HepG2 (cell line): Measurements from ENCODE around the gene MRPL50. TPM values are rescaled to one million over a fixed set of nuclear protein-coding genes. Genes with fewer than 3 reads are reported as not detected.

ENCODE experiments used
- ATAC-seq: fragments of 200-7000 bp; cut with Tn5 transposase; 3 replicates; pipeline ENCODE4 v1.9.1; 2020; ENCODE audit warnings: mild to moderate bottlenecking, moderate library complexity
- BruUV-seq: library from RNA; stranded (reverse); fragments of 400-500 nt; replicated peaks from 2 replicates; lab custom pipeline; 2021; lab: Mats Ljungman, UMichigan
- CTCF ChIA-PET: fragments of 300-600 bp; formaldehyde crosslinking; extraction: SDS; loops from one replicate; lab custom pipeline; 2021; ENCODE audit warnings: low total read pairs, inconsistent platforms, low intra/inter-chr PET ratio; lab: Yijun Ruan, JAX
- POLR2A ChIA-PET: fragments of 350-600 bp; sonication (Branson Sonifier 250); formaldehyde crosslinking; loops from one replicate; lab custom pipeline; 2020; ENCODE audit warnings: antibody characterized with exemption, inconsistent platforms; lab: Yijun Ruan, JAX
- DNase-seq: peaks from one replicate; pipeline ENCODE4 v3.0.0-alpha.2; 2015; ENCODE audit warnings: low spot score
- FAIRE-seq: peaks from 3 replicates; lab custom pipeline; 2011; peaks lifted over from hg19 to GRCh38; lab: Jason Lieb, UNC
- H2AFZ ChIP-seq: one replicate; pipeline ENCODE4 v1.6.1; 2011; ENCODE audit warnings: low read length, inconsistent platforms
- H3K27ac ChIP-seq: fragments of 300-600 bp; 3 replicates; pipeline ENCODE4 v1.8.0; 2011; ENCODE audit warnings: mixed run types, mild to moderate bottlenecking, mixed read lengths, low read length, inconsistent platforms; ENCODE audit not compliant: insufficient read depth; ENCODE audit errors: extremely low read length
- H3K27me3 ChIP-seq, 2 experiments: fragments of 200-600 bp in 1 of 2; 2 replicates in 1 of 2; 3 replicates in 1 of 2; pipeline versions ENCODE4 v1.6.0 to v1.8.0; 2011; ENCODE audit warnings: low read length in 2 of 2, mild to moderate bottlenecking in 2 of 2, moderate library complexity in 2 of 2, inconsistent platforms in 1 of 2; ENCODE audit not compliant: insufficient read depth in 2 of 2, control insufficient read depth in 1 of 2
- H3K36me3 ChIP-seq, 2 experiments: fragments of 200-600 bp in 1 of 2; replicated peaks in 1 of 2; 2 replicates in 1 of 2; 3 replicates in 1 of 2; pipeline versions ENCODE4 v1.5.1 to v1.8.0; 2011; ENCODE audit warnings: low read length in 2 of 2, inconsistent platforms in 1 of 2; ENCODE audit not compliant: insufficient read depth in 2 of 2, control insufficient read depth in 1 of 2
- H3K4me1 ChIP-seq: 2 replicates; pipeline ENCODE4 v1.5.1; 2012; ENCODE audit warnings: low read length, inconsistent platforms; ENCODE audit not compliant: insufficient read depth
- H3K4me2 ChIP-seq: 2 replicates; pipeline ENCODE4 v1.6.0; 2011; ENCODE audit warnings: low read depth, low read length, inconsistent platforms
- H3K4me3 ChIP-seq, 3 experiments: fragments of 200-600 bp in 1 of 3; sonication (generic), shearing (Covaris generic) in 1 of 3; replicated peaks in 1 of 3; 2 replicates each; pipeline ENCODE4 v1.5.1; 2011 to 2016; ENCODE audit warnings: low read length in 3 of 3, inconsistent platforms in 2 of 3, low read depth in 2 of 3, mild to moderate bottlenecking in 2 of 3, control low read depth in 1 of 3, mixed read lengths in 1 of 3; ENCODE audit not compliant: insufficient read depth in 1 of 3
- H3K79me2 ChIP-seq: one replicate; pipeline ENCODE4 v1.6.1; 2011; ENCODE audit warnings: low read length, inconsistent platforms; ENCODE audit not compliant: insufficient read depth
- H3K9ac ChIP-seq: 2 replicates; pipeline ENCODE4 v1.6.0; 2011; ENCODE audit warnings: mild to moderate bottlenecking, low read depth, low read length, inconsistent platforms; ENCODE audit not compliant: insufficient read depth
- H3K9me3 ChIP-seq: 2 replicates; pipeline ENCODE4 v1.5.1; 2012; ENCODE audit warnings: mild to moderate bottlenecking, low read length
- H4K20me1 ChIP-seq: 2 replicates; pipeline ENCODE4 v1.6.0; 2011; ENCODE audit warnings: inconsistent platforms, mild to moderate bottlenecking, low read length, moderate library complexity; ENCODE audit not compliant: insufficient read depth
- ATF1 ChIP-seq: IDR thresholded peaks from 2 replicates; pipeline ENCODE4 v1.6.1; 2016; ENCODE audit warnings: mild to moderate bottlenecking, control low read depth
- BORCS8-MEF2B ChIP-seq: sonication (generic); formaldehyde crosslinking; IDR thresholded peaks from 2 replicates; pipeline ENCODE4 v1.8.0; 2022; ENCODE audit warnings: mild to moderate bottlenecking, missing genetic modification reagents
- CREB1 ChIP-seq, 2 experiments: fragments of 450-650 bp in 1 of 2; IDR thresholded peaks; 2 replicates each; pipeline ENCODE4 v1.6.1; 2016 to 2017; ENCODE audit warnings: control low read depth in 1 of 2, mild to moderate bottlenecking in 1 of 2, missing compliant biosample characterization in 1 of 2, missing genetic modification characterization in 1 of 2
- ERF ChIP-seq: IDR thresholded peaks from 2 replicates; pipeline ENCODE4 v1.6.1; 2018; ENCODE audit warnings: missing biosample characterization, missing genetic modification reagents
- KLF16 ChIP-seq, 2 experiments: sonication (generic) in 1 of 2; formaldehyde crosslinking in 1 of 2; IDR thresholded peaks; 2 replicates each; pipeline versions ENCODE4 v1.6.1 to v1.8.0; 2016 to 2023; ENCODE audit warnings: missing genetic modification reagents in 2 of 2, missing compliant biosample characterization in 1 of 2
- RORA ChIP-seq: sonication (generic); formaldehyde crosslinking; IDR thresholded peaks from 2 replicates; pipeline ENCODE4 v1.5.0; 2020; ENCODE audit warnings: mild to moderate bottlenecking, missing genetic modification reagents, moderate library complexity
- SETDB1 ChIP-seq: sonication (generic); formaldehyde crosslinking; IDR thresholded peaks from 2 replicates; pipeline ENCODE4 v1.5.1; 2020; ENCODE audit warnings: missing genetic modification reagents, mild to moderate bottlenecking, borderline replicate concordance
- SRSF9 ChIP-seq: fragments of 200-400 bp; formaldehyde crosslinking; IDR thresholded peaks from 2 replicates; pipeline ENCODE4 v1.6.1; 2018; ENCODE audit warnings: borderline replicate concordance, mild to moderate bottlenecking, low read depth, low read length; ENCODE audit not compliant: insufficient read depth, poor library complexity, severe bottlenecking
- U2AF1 ChIP-seq: fragments of 200-400 bp; formaldehyde crosslinking; optimal IDR thresholded peaks from 2 replicates; pipeline ENCODE3; 2017; ENCODE audit warnings: mild to moderate bottlenecking, low read depth, low read length
- ZBTB21 ChIP-seq: sonication (generic); formaldehyde crosslinking; IDR thresholded peaks from 2 replicates; pipeline ENCODE4 v1.4.0; 2020; ENCODE audit warnings: missing genetic modification reagents
- ZBTB38 ChIP-seq: sonication (generic); formaldehyde crosslinking; IDR thresholded peaks from 2 replicates; pipeline ENCODE4 v1.5.1; 2020; ENCODE audit warnings: mild to moderate bottlenecking, missing genetic modification reagents
- ZKSCAN1 ChIP-seq: fragments of 150-350 bp; IDR thresholded peaks from 2 replicates; pipeline ENCODE4 v1.6.1; 2014; ENCODE audit warnings: low read length
- ZNF20 ChIP-seq: sonication (generic); formaldehyde crosslinking; IDR thresholded peaks from 2 replicates; pipeline ENCODE4 v1.4.0; 2020; ENCODE audit warnings: mild to moderate bottlenecking, moderate library complexity, missing genetic modification reagents
- ZNF512 ChIP-seq: sonication (generic); formaldehyde crosslinking; IDR thresholded peaks from 2 replicates; pipeline ENCODE4 v1.4.0; 2020; ENCODE audit warnings: mild to moderate bottlenecking, missing genetic modification reagents
- ZNF777 ChIP-seq: sonication (generic); formaldehyde crosslinking; IDR thresholded peaks from 2 replicates; pipeline ENCODE4 v1.4.0; 2020; ENCODE audit warnings: missing genetic modification reagents
- WGBS: methylation state at CpG from one replicate; pipeline ENCODE4 v1.1.6; 2017; ENCODE audit warnings: low lambda C conversion rate; 5-methylcytosine and 5-hydroxymethylcytosine counted together
- in situ Hi-C: cut with HindIII; loops from 2 replicates; pipeline ENCODE4 v1.10.0; 2017; ENCODE audit warnings: low pct_unique_long_range_greater_than_20kb; ENCODE audit not compliant: extremely low pct_ligation_motif_present
- intact Hi-C: fragments of 100-400 bp; cut with micrococcal nuclease; formaldehyde crosslinking; loops from one replicate; pipeline ENCODE4 v1.10.0; 2022; ENCODE audit not compliant: unreplicated experiment
- polyA plus RNA-seq, 8 experiments: library from polyadenylated mRNA; depleted of rRNA in 3 of 8; stranded (reverse) in 7 of 8; unstranded in 1 of 8; fragments of >200 nt; fragmentation: Illumina TruSeq in 4 of 8; extraction: Trizol in 4 of 8; gene quantifications; 2 replicates each; pipeline versions ENCODE4 v1.2.1 to v1.2.3, GENCODE V29; 2011 to 2016; ENCODE audit warnings: low read depth in 4 of 8, missing spikeins in 1 of 8, mixed read lengths in 1 of 8; ENCODE audit not compliant: insufficient read depth in 1 of 8
- total RNA-seq, 5 experiments: library from RNA; depleted of rRNA; stranded (reverse); fragments of >200 nt; fragmentation: Illumina TruSeq; extraction: Trizol; gene quantifications; 2 replicates each; pipeline ENCODE4 v1.2.3, GENCODE V29; 2016; ENCODE audit warnings: low read depth in 1 of 5
- TF ChIP-seq, protein P1 (sequence below): sonication (generic); formaldehyde crosslinking; IDR thresholded peaks from 2 replicates; pipeline ENCODE4 v1.5.0; 2020; ENCODE audit warnings: mild to moderate bottlenecking, missing genetic modification reagents, moderate library complexity
- TF ChIP-seq, protein P2 (sequence below): sonication (generic); formaldehyde crosslinking; IDR thresholded peaks from 2 replicates; pipeline ENCODE4 v1.5.0; 2020; ENCODE audit warnings: mild to moderate bottlenecking, missing genetic modification reagents
- TF ChIP-seq, protein P3 (sequence below): sonication (generic); formaldehyde crosslinking; IDR thresholded peaks from 2 replicates; pipeline ENCODE4 v1.8.1; 2023; ENCODE audit warnings: missing genetic modification reagents, mild to moderate bottlenecking, borderline replicate concordance

MRPL50 gene
- total and polyA plus RNA-seq, 2 of the 13 experiments (the other 11 are each of a cell fraction or from before 2014, with no cell fraction given) = 37.1 to 70.0 TPM

- DNase-seq (peak; percentile 98), FAIRE-seq (peak; percentile 93), ATAC-seq (peak; percentile 98)
- intact Hi-C loops (loop anchor here (1.0 to 2.0 kb wide), 4 partner anchors 12 to 38 kb away; partner anchors contain the start of genes MRPL50 and ZNF189), in situ Hi-C loops (no loop called here)
- H3K9ac ChIP-seq = peak overlapping the region; percentile 10; the same call in 1 of the 2 replicates
- no peaks in the 10 kb centered on the region for H3K27me3 ChIP-seq
- ChIA-PET POLR2A (interaction anchor here (0.7 to 4.3 kb wide), 5 partner anchors 11 to 24 kb away, joined by 3 to 23 read pairs (median 4); partner anchors contain the start of genes MRPL50 and ZNF189), CTCF (no interaction called here)
- H3K9me3 ChIP-seq = no peaks in the 10 kb centered on the region
- H4K20me1 ChIP-seq = no peaks in the 10 kb centered on the region
- BruUV-seq = no TSS peak
- H2AFZ ChIP-seq = no peak overlapping the region
- H3K27ac ChIP-seq = peak overlapping the region; percentile 53
- WGBS = 3% methylated on average over 5 of the region's 5 CpGs
- no peak overlapping the region; a peak in 1 of 6 replicates for H3K4me3 ChIP-seq
- peak overlapping the region; percentile 63 for H3K4me2 ChIP-seq
- H3K36me3 ChIP-seq = no peaks in the 10 kb centered on the region
- H3K79me2 ChIP-seq = no peaks in the 10 kb centered on the region
- peaks cover 97% of the 10 kb centered on the region for H3K4me1 ChIP-seq
- TF ChIP-seq ZKSCAN1 (peak; percentile 79), ZBTB21 (no peak), CREB1 (IDR thresholded peaks at IDR 0.05) (no peak), CREB1 (CRISPR knock-in tag; IDR thresholded peaks at IDR 0.05) (peak; percentile 69), ZNF20 (CRISPR knock-in tag) (no peak), BORCS8-MEF2B (CRISPR knock-in tag) (peak; percentile 74), SRSF9 (no peak), KLF16 (CRISPR knock-in tag; IDR thresholded peaks at IDR 0.05) (peak in 1 of 2 experiments; percentile 54; a peak in 1 of 4 replicates), ATF1 (CRISPR knock-in tag) (no peak), ZBTB38 (CRISPR knock-in tag) (no peak), U2AF1 (no peak), SETDB1 (no peak), ZNF777 (no peak), ZNF512 (no peak), ERF (CRISPR knock-in tag) (peak; percentile 83), RORA (CRISPR knock-in tag) (no peak)
- TF ChIP-seq, protein P1, sequence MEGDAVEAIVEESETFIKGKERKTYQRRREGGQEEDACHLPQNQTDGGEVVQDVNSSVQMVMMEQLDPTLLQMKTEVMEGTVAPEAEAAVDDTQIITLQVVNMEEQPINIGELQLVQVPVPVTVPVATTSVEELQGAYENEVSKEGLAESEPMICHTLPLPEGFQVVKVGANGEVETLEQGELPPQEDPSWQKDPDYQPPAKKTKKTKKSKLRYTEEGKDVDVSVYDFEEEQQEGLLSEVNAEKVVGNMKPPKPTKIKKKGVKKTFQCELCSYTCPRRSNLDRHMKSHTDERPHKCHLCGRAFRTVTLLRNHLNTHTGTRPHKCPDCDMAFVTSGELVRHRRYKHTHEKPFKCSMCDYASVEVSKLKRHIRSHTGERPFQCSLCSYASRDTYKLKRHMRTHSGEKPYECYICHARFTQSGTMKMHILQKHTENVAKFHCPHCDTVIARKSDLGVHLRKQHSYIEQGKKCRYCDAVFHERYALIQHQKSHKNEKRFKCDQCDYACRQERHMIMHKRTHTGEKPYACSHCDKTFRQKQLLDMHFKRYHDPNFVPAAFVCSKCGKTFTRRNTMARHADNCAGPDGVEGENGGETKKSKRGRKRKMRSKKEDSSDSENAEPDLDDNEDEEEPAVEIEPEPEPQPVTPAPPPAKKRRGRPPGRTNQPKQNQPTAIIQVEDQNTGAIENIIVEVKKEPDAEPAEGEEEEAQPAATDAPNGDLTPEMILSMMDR (CRISPR knock-in tag) = peak; percentile 18; the same call in 1 of the 2 replicates
- TF ChIP-seq, protein P2, sequence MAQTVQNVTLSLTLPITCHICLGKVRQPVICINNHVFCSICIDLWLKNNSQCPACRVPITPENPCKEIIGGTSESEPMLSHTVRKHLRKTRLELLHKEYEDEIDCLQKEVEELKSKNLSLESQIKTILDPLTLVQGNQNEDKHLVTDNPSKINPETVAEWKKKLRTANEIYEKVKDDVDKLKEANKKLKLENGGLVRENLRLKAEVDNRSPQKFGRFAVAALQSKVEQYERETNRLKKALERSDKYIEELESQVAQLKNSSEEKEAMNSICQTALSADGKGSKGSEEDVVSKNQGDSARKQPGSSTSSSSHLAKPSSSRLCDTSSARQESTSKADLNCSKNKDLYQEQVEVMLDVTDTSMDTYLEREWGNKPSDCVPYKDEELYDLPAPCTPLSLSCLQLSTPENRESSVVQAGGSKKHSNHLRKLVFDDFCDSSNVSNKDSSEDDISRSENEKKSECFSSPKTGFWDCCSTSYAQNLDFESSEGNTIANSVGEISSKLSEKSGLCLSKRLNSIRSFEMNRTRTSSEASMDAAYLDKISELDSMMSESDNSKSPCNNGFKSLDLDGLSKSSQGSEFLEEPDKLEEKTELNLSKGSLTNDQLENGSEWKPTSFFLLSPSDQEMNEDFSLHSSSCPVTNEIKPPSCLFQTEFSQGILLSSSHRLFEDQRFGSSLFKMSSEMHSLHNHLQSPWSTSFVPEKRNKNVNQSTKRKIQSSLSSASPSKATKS (CRISPR knock-in tag) = no peak
- TF ChIP-seq, protein P3, sequence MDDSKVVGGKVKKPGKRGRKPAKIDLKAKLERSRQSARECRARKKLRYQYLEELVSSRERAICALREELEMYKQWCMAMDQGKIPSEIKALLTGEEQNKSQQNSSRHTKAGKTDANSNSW (CRISPR knock-in tag) = no peak
Observed at GRCh38 chr9:101421653-101422065, 23.2 kb upstream of the MRPL50 start.
